Fibroblast of pulmonary artery (primary cell): Measurements from ENCODE around the gene RBCK1.
A peak's percentile ranks its signal among the peaks of the same experiment; 100 is the strongest.

Experiments
- DNase-seq: peaks from one replicate; pipeline ENCODE4 v3.0.0-alpha.2; 2010; ENCODE audit warnings: low read depth
- H3K4me3 ChIP-seq: replicated peaks from 2 replicates; pipeline ENCODE4 v1.5.1; 2011; ENCODE audit warnings: low read depth, mild to moderate bottlenecking, control low read depth, low read length, moderate library complexity
- CTCF ChIP-seq: IDR thresholded peaks from 2 replicates; pipeline ENCODE4 v1.5.1; 2011; ENCODE audit warnings: mild to moderate bottlenecking, control low read depth, low read length, inconsistent platforms; ENCODE audit errors: missing control alignments

RBCK1 gene

DNA sequence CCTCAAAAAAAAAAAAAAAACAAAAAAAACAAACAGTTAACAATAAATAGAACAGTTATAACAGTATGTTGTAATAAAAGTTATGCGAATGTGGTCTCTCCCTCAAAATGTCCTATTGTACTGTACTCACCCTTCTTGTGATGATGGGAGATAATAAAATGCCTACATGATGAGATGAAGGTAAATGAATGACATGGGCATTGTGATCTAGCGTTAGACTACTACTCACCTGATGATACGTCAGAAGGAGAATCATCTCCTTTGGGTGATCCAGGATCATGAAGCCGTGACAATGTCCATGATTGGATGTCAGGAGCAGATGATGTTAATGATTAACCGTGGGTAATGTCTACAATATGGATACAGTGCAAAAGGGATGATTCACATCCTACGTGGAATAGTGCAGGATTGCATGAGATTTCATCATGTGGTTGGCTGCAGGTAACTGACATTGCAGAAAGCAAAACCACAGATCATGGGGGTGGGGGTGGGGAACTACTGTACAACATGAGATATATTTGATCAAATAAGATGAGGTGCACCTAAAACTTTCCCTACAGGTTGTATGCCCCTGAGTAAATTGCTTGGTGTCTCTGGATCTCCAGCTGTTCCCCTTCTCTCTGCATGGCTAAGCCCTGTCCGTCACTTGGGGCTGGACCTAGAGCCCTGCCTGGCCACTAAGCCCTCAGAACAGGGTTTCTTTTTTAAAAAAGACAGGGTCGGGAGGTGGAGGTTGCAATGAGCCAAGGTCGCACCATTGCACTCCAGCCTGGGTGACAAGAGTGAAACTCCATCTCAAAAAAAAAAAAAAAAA lies 6.2 kb upstream of the RBCK1 start:
- DNase-seq = peak; percentile 53
- TF ChIP-seq CTCF = no peak

GRCh38 chr20:402496-402885 lies 5.6 kb upstream of the RBCK1 start:
- no peak for TF ChIP-seq CTCF
- no peak overlapping the region for H3K4me3 ChIP-seq
- no peak for DNase-seq

More for the DNA sequence above, 6.2 kb upstream of the RBCK1 start:
- H3K4me3 ChIP-seq = no peak overlapping the region

DNA sequence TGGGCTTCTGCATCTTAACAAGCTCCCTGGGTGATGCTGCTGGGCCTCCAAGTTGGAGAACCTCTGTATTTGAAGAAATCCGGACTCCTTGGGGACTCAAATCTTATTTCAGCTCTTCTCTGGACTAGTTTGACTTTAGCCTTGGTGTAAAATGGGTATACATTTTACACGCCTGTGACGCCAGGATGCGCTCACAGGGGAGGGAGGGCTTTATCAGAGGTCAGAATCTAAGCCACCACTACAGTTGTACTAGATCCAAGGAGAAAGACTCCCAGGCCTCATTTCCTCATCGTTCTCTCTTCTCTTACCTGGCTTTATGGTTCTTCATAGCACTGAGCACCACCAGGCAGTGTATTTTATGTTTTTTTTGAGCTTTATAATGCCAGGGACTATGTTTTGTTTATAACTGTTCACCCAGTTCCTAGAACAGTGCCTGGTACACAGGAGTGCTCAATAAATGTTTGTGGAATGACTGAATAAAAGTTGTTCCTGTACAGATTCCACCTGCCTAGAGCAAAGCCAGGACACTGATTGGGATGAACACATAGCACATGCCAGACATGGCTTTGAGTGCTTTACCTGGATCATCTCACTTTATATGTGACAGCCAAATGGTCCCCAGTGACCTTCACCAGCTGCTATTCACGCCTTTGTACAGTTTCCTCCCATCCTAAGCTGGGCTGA lies 5.1 kb upstream of the RBCK1 start:
- TF ChIP-seq CTCF = no peak
- no peak for DNase-seq
- H3K4me3 ChIP-seq = no peak overlapping the region

- TF ChIP-seq CTCF = no peak
- DNase-seq = no peak
- no peak overlapping the region for H3K4me3 ChIP-seq
Measured at GRCh38 chr20:403582-403957, 4.5 kb upstream of the RBCK1 start.

- TF ChIP-seq CTCF = no peak
- H3K4me3 ChIP-seq = no peak overlapping the region
- no peak for DNase-seq
Measured at GRCh38 chr20:404088-404487, 4.0 kb upstream of the RBCK1 start.

- TF ChIP-seq CTCF = no peak
- no peak for DNase-seq
- no peak overlapping the region for H3K4me3 ChIP-seq
Measured at GRCh38 chr20:406200-407132, 1.6 kb upstream of the RBCK1 start.
